Retina (tissue), 1 donor: ENCODE data around the gene DAB1.

Experiments used
- DNase-seq: peaks from one replicate; pipeline ENCODE4 v3.0.0-alpha.2; 2016

The DAB1 gene

GRCh38 chr1:57157818-57158603 is 265.8 kb downstream of the DAB1 start:
- DNase-seq, result no peak

DNA sequence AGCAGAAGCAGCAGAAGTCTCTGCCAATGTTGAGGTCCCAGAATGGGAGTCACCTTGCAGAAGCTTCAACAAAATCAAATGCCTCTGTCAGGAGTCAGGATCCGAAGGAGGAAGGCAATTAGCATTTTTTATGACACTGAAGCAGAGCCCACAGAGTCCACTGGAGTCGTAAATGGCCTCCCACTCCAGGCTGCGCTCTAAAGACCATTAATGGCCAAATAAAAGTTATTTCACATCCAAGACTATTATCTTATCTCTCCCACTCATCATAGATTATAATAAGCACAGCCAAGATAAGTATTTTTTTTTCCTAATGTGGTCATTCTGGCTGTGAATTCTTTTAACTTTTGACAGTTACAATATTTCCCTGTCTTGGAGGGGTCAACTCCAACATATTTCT is 267.0 kb downstream of the DAB1 start:
- no peak for DNase-seq

DNA sequence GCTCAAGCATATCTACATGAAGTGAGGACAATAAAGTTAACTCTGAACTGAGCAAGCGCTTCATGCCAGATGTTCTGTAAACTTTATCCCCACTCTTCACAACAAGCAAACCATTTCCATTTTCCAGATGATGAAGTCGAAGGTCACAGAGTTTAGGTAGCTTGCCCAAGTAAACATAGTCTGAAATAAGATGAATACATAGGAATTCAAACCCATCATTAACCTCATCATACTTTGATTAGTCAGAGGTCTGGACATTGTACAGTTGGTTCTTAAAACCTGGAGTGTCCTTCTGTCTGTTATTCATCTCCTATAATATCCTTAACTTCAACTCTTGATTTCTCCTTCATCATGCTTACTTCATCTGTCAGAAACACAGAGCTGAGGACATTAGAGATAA is 277.8 kb downstream of the DAB1 start:
- no peak for DNase-seq

- DNase-seq, result no peak
Observed at GRCh38 chr1:57142999-57143398, 280.9 kb downstream of the DAB1 start.

DNA sequence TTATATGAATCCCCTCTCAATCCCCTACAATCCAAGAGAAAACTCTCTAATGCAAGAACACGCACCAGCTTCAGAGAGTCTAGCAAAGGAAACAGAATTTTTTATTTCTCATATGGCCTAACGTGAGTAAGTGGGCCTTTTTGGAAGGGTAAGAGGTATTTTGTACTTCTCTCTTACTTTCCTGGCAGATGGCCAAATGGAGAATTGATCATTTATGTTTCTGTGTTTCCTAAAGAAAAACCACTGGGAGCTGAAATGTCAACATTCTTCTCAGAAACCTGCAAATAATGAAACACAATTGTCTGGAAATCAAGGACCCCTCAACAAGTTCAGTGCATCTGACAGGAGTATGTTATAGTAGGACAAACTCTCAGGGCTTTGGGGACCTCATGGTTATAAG is 281.7 kb downstream of the DAB1 start:
- no peak for DNase-seq

GRCh38 chr1:57138432-57139078 is 285.3 kb downstream of the DAB1 start:
- DNase-seq, result no peak

DNA sequence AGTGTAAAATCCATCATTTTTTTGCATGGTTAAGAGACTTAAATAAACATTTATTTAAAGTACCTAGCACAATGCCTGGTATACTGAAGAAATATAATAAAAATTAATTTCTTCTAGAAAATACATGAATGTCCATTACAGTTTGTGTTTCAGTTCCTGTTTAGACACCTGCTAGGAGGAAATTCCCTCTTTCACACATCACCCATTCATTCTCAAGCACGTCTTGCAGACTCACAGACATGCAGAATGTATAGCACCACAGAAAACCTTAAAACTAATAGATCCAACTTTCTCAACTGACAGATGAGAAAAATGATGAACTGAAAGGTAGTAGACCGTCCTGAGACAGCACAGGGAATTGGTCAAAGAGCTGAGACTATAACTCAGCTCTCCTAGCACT is 285.9 kb downstream of the DAB1 start:
- DNase-seq, result no peak

DNA sequence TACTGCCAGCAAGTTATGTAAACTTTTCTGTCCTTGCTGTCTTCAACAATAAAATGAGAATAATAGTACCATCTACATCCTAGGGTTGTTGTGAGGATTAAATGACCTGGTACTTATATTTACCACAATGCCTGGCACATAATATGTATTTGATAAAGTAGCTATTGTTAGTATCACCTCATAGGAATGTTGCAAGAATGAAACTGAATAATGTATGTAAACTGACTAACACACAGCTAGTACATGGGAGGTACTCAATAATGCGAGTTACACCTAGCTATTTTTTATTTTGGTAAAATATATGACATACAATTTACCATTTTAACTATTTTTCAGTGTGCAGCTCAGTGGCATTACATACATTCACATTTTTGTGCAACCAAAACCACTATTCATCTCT is 289.1 kb downstream of the DAB1 start:
- DNase-seq, result no peak

DNA sequence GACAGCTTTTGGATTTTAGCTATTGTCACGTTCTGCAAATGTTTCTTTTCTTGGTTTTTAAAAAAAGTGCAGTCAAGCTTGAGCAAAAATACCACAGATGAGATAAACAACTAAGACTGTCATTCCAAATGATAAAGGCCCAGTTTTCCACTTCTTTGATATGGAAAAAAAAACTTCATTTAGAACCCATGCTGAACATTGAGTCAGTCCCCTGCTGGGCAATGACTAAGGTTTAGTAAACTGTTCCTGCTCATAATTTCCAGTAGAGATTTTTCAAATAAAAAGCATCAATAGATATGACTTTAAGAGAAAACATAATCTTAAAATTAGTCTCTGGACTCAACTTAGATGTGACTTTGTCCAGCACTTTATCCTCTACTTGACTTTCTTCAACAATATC is 290.2 kb downstream of the DAB1 start:
- DNase-seq, result no peak

GRCh38 chr1:57132993-57133622 is 290.8 kb downstream of the DAB1 start:
- no peak for DNase-seq

- DNase-seq, result no peak
Observed at GRCh38 chr1:57131701-57132394, 292.0 kb downstream of the DAB1 start.

- no peak for DNase-seq
Observed at GRCh38 chr1:57131257-57131656, 292.6 kb downstream of the DAB1 start.

DNA sequence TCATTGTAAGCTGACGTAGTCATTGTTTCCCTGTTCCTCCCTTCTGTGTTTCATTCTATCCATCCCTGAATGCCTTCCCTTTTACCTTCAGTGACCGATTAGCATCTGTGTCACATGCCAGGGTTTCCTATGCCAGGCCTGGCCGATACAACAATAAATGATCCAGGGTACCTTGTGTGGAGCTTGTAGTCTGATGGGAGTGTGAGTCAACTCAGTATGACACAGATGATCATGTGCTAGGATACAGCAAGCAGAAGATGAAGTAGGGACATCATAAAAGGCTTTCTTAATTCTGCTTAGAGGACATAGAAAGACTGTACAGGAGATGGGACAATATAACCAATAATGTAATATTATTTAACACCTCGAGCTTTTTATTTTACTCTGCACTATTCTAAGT is 294.0 kb downstream of the DAB1 start:
- DNase-seq, result no peak

DNA sequence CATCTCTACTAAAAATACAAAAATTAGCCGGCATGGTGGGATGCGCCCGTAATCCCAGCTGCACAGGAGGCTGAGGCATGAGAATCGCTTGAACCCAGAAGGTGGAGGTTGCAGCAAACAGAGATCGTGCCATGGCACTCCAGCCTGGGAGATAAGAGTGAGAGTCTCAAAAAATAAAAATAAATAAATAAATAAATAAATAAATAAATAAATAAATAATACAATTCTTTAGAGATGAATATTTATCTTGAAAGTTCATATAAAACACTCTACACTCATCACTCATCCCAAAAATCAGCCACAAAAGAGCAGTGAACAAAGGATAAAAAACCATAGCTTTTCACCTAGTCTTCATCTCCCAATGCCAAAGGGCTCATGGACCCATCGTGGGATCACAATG is 295.9 kb downstream of the DAB1 start:
- DNase-seq, result no peak

GRCh38 chr1:57124768-57125446 is 299.0 kb downstream of the DAB1 start:
- no peak for DNase-seq

GRCh38 chr1:57124170-57124569 is 299.7 kb downstream of the DAB1 start:
- no peak for DNase-seq

DNA sequence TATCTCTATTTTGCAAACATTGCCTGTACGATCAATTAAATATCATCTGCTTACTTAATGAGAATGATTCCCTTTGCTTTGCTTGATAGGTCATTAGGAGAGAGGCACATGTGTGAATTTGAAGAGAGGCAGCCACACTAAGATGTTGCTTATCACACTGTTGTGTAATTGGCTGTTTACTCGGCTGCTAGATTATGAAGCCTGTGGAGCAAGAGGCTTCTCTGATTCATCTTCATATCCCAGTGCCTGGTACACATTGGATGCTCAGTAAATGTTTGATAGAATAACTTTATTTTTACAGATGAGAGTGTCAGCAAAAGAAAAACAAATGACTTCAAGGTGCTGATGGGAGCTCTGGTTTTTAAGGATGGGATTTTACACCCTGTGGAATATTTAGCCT is 301.8 kb downstream of the DAB1 start:
- no peak for DNase-seq

DNA sequence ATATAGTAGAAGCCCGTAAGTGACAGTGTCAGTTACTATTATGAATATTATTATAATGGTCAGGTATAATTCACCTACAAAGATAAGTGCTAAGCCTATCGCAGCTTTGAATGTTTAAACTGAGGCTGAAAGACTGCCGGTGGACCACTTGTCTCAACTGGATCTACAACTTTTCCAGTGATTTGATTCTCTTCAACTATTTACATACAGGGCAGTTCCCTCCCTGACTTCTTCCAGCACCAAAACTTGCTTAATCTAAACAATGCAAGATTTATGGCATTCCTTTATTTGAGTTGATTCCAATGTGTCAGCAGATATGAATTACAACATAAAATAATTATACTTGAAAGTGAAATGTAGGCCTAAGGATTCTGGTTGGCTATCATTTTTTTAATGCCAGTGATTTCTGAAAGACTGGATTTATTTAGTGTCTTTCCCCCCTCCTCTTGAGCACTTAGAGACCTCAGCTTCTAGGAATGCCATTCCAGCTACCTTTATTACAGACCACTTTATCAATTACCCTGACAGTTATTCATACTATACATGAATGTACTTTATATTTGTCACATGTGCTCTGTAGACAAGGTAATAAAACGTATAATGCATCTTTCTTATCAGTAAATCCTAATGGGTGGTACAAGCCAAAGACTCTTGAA is 304.8 kb downstream of the DAB1 start:
- no peak for DNase-seq

GRCh38 chr1:57117753-57118152 is 306.1 kb downstream of the DAB1 start:
- no peak for DNase-seq

- no peak for DNase-seq
Observed at GRCh38 chr1:57116871-57117270, 307.0 kb downstream of the DAB1 start.

GRCh38 chr1:57115030-57115614 is 308.7 kb downstream of the DAB1 start:
- DNase-seq, result no peak

- no peak for DNase-seq
Observed at GRCh38 chr1:57112148-57112547, 311.7 kb downstream of the DAB1 start.
